GM21529 (cell line): ENCODE results near the gene MORF4L1.
"Not testable (repeated sequence)": the region's sequence is repeated elsewhere in the genome, so short reads cannot be mapped to it uniquely, and the experiment has no call there.

Source experiments
- ATAC-seq: cut with Tn5 transposase; IDR thresholded peaks from one replicate; pipeline ENCODE4 v1.9.1; 2021; ENCODE audit not compliant: unreplicated experiment

Gene MORF4L1

GRCh38 chr15:78898540-78898939, 25.9 kb downstream of the MORF4L1 start:
- no peak for ATAC-seq

GRCh38 chr15:78900819-78901533, 28.3 kb downstream of the MORF4L1 start:
- not testable (repeated sequence) for ATAC-seq

DNA sequence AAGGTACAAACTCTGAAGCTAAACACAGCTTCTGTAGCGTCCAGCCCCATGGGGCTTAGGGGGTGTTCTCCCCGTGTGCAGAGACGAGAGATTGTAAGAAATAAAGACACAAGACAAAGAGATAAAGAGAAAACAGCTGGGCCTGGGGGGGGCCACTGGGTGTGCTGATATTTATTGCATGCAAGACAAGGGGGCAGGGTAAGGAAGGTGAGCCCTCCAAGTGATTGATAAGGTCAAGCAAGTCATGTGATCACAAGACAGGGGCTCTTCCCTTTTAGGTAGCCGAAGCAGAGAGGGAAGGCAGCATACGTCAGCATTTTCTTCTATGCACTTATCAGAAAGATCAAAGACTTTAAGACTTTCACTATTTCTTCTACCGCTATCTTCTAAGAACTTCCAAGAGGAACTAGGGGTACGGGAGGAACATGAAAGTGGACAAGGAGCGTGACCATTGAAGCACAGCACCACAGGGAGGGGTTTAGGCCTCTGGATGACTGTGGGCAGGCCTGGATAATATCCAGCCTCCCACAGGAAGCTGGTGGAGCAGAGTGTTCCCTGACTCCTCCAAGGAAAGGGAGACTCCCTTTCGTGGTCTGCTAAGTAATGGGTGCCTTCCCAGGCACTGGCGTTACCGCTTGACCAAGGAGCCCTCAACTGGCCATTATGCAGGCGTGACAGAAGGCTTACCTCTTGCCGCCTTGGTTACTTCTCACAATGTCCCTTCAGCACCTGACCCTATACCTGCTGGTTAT, 29.8 kb downstream of the MORF4L1 start:
- ATAC-seq = not testable (repeated sequence)

GRCh38 chr15:78904599-78905358, 32.1 kb downstream of the MORF4L1 start:
- ATAC-seq = no peak

DNA sequence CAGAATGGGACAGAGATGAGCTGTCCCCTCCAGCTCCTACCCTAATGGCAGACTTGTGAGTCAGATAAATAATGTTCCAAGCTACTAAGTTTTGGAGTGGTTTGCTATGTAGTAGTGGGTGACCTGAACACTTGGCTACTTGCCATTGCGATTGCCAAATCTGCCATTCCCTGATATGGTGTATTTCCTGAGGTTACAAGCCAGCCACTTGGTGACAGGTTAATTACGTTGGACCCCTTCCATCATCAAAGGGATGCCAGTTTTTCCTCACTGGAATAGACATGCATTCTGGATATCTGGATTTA, 33.6 kb downstream of the MORF4L1 start:
- ATAC-seq = no peak

GRCh38 chr15:78907577-78907976, 34.9 kb downstream of the MORF4L1 start:
- no peak for ATAC-seq

DNA sequence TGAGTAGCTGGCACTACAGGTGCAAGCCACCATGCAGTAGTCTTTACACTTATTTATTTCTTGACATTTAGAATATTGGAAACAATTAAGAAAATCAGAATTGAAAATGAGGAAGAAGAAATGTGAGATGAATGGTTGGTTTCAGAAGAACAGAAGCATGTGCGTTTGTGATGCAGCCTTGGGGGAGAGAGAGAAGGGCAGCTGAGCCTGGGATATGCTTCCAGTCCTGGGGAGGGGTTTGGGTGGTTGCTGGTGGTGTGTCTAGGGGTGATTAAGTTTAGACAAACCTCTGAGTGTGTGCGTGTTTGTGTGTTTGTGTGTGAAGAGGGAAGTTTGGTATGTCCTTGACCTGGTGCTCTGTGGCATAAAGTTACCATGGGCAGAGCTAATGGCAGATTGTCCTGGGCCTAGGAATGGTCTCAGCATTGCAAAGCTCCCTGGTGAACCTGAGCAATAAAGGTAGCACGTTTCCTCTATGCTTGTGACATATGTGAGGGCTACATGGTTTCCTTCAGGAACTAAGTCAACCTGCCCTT, 36.5 kb downstream of the MORF4L1 start:
- ATAC-seq = no peak

DNA sequence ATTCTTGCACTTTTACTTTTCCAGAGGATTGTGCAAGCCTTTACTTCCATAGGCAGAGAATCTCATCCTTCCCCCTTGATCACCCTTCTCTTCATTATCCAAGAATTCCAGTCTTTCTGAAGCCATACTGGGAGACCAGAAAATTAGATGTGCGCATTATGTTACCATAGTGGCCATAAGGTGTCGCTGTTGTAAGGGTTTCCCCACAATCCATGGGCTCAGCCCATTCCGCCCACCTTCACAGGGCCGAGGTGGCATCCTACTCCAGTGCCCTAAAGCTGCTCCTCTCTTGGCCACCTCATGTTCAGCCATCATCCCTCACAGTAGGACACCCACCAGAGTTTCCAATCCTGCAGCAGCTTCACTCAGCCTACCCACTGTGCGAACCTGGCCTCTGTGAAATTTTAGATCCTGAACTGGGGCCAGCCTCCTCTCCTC, 37.1 kb downstream of the MORF4L1 start:
- ATAC-seq = no peak

- ATAC-seq = no peak
Observed at GRCh38 chr15:78910271-78910670, 37.6 kb downstream of the MORF4L1 start.

DNA sequence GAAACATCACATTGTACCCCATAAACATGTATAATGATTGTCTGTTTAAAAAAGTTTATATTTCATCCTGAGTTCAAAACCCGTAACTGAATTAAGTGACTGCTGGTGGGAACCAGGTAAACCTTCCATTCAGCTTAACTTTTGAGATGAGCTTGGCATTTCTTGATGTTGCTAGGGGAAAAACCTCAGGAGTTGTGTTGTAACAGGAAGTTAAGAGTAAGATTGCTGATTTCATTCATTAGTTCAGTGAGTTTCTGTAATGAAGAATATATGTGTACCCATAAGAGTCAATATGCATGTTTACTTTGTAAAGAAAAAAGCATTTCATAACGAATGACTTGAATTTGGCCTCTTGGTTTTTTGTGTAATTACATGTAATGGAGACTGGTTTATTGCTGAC, 39.6 kb downstream of the MORF4L1 start:
- no peak for ATAC-seq

DNA sequence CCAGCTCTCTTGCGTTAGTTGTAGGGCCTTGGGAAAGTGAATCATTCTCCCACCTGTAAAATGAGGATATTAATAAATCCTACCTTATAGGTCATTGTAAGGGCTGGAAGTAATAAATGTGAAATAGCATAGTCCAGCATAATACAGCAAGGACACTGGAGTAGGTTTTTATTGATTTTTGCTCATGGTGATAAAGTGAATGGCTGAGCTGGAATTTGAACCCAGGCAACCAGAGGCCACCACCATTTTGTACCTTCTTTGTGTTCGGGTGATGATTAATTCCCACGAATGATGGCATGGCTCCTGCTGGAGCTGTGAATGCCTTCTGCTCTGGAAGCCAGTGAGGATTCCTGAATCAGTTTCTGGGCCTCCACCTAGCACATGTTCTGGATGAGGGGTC, 40.3 kb downstream of the MORF4L1 start:
- ATAC-seq = no peak

GRCh38 chr15:78914027-78914764, 41.5 kb downstream of the MORF4L1 start:
- ATAC-seq = no peak

DNA sequence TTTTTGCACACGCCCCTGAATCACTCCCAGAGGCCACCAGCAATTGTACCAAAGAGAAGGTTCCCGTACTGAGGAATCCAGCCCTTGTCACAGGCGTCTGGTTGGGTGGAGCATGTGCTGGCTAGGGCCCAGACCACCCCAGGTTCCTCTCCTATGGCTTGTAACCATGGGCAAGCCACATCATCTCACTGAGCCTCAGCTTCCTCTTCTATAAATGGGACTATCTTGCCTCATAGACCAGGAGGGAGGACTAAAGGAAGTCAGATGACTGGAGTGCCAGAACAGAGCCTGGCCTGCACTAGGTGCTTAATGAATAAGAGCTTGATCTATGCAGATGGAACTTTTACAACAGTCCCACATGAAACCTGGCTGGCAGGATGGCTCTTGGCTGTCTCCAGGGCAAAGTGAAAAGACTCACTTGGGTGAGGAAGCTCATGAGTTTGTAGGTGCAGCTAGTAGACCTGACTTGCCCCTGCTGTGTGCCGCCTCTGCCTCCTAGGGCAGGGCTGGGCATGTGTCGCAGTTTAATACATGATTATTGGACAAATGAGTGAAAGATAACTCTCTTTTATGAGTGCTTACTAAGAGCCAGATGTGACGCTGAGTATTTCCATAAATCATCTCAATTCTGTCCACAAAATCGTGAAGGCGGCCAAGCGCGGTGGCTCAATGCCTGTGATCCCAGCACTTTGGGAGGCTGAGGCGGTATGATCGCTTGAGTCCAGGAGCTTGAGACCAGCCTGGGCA, 42.8 kb downstream of the MORF4L1 start:
- no peak for ATAC-seq

DNA sequence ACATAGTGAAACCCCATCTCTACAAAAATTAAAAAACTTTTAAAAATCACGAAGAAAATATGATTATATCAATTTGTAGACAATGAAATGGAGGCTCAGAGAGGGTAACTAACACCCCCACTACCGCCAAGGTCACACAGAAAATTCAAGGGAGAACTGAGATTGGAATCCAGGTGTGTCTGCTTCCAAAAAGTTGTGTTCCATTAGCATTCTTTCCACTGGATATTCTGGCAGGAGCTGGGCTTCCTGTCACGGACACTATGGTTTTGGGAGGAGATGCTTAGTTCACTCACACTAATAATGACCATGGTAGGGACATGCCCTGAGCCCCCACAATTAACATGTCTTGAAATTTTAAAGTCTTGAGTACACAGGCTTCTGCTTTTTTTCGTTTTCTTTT, 43.4 kb downstream of the MORF4L1 start:
- no peak for ATAC-seq

- no peak for ATAC-seq
Observed at GRCh38 chr15:78917888-78918287, 45.2 kb downstream of the MORF4L1 start.

GRCh38 chr15:78921517-78921916, 48.8 kb downstream of the MORF4L1 start:
- ATAC-seq = no peak

DNA sequence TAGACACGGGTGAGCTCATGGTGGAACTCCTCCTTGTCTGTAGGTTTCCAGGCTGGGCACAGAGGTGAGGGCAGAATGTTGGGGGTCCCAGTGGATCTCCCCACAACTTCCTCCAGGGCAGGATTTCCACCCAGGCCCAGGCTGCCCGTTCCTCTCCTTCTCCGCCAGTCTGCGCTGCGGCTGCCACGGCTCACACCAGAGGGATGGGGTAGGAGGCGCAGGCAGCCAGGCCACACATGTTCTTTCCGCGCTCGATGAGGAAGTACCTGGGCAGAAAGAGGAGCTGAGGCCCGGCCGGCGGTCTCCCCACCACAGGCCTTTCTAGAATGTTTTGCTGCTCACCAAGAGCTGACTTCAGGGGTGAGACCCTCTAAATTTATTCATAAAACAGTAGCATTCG, 49.2 kb downstream of the MORF4L1 start:
- ATAC-seq = no peak

- no peak for ATAC-seq
Observed at GRCh38 chr15:78922527-78922926, 49.8 kb downstream of the MORF4L1 start.

DNA sequence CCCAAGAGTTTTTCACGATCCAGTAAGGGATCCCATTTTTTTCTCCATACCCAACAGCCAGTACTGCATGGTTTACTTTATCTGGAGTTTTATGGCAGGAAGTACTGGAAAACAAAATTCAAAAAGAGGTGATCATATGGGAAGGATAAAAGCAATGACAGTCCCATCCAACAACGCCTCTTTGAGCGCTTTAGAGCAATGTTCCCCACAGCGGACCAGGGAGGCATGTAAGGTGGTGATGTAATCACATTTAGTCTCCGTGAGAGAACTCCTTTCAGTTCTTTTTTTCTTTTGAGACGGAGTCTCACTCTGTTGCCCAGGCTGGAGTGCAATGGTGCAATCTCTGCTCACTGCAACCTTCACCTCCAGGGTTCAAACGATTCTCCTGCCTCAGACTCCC, 50.3 kb downstream of the MORF4L1 start:
- no peak for ATAC-seq
